GM13976 (cell line): Measurements from ENCODE around the gene CLDN24.

Source experiments
- DNase-seq: peaks from one replicate; pipeline ENCODE4 v3.0.0; 2012; ENCODE audit warnings: low spot score
- CTCF ChIP-seq: IDR thresholded peaks from 2 replicates; pipeline ENCODE4 v1.5.1; 2012; ENCODE audit warnings: borderline replicate concordance, mild to moderate bottlenecking; ENCODE audit not compliant: insufficient read depth; ENCODE audit errors: extremely low read depth, missing control alignments, control extremely low read depth
- in situ Hi-C: fragments of 300-500 bp; cut with MboI; formaldehyde crosslinking; loops from one replicate; pipeline ENCODE4 v1.12.0; 2022; ENCODE audit warnings: low sequenced_read_pairs, mixed read lengths, inconsistent platforms; ENCODE audit not compliant: unreplicated experiment

The CLDN24 gene

GRCh38 chr4:183354219-183354618, 32.0 kb upstream of the CLDN24 start:
- TF ChIP-seq CTCF, result no peak
- in situ Hi-C loops, result no loop called here
- no peak for DNase-seq

- in situ Hi-C loops, result no loop called here
- TF ChIP-seq CTCF, result no peak
- DNase-seq, result no peak
Observed at GRCh38 chr4:183353557-183353956, 31.3 kb upstream of the CLDN24 start.

GRCh38 chr4:183352546-183352945, 30.3 kb upstream of the CLDN24 start:
- no peak for DNase-seq
- in situ Hi-C loops, result no loop called here
- no peak for TF ChIP-seq CTCF

- TF ChIP-seq CTCF, result no peak
- DNase-seq, result no peak
- in situ Hi-C loops, result no loop called here
Observed at GRCh38 chr4:183350317-183351071, 28.3 kb upstream of the CLDN24 start.

- in situ Hi-C loops, result no loop called here
Observed at GRCh38 chr4:183349673-183350072, 27.4 kb upstream of the CLDN24 start.

More at GRCh38 chr4:183349673-183350072, 27.4 kb upstream of the CLDN24 start:
- TF ChIP-seq CTCF, result no peak
- DNase-seq, result no peak
